ENCODE data around the gene CASP8AP2.
"Not testable (repeated sequence)": the region's sequence is repeated elsewhere in the genome, so short reads cannot be mapped to it uniquely, and the experiment has no call there.

Gene CASP8AP2

GRCh38 chr6:89888871-89889270, 59.2 kb downstream of the CASP8AP2 start:
- DNase-seq: no peak

GRCh38 chr6:89890845-89891528, 61.3 kb downstream of the CASP8AP2 start:
- peak; percentile 43 for DNase-seq

GRCh38 chr6:89892577-89892976, 62.9 kb downstream of the CASP8AP2 start:
- DNase-seq: not testable (repeated sequence)

- DNase-seq: no peak
Measured at GRCh38 chr6:89894169-89894568, 64.5 kb downstream of the CASP8AP2 start, which contains the start of gene GJA10. Gene GJA10 (plus strand): TSS chr6:89894469. CDS start chr6:89894469, 0 bp downstream.

GRCh38 chr6:89895276-89895874, 65.7 kb downstream of the CASP8AP2 start:
- DNase-seq: no peak

GRCh38 chr6:89910001-89910901, 80.6 kb downstream of the CASP8AP2 start:
- DNase-seq: not testable (repeated sequence)

GRCh38 chr6:89910902-89911240, 81.2 kb downstream of the CASP8AP2 start:
- DNase-seq: no peak

GRCh38 chr6:89916136-89916920, 86.6 kb downstream of the CASP8AP2 start:
- DNase-seq: no peak

- no peak for DNase-seq
Measured at GRCh38 chr6:89917216-89917615, 87.5 kb downstream of the CASP8AP2 start.

GRCh38 chr6:89917801-89918366, 88.2 kb downstream of the CASP8AP2 start:
- no peak for DNase-seq
